Astrocyte of the hippocampus (primary cell): Measurements from ENCODE around the gene NECTIN1.

Source experiments
- DNase-seq: peaks from one replicate; pipeline ENCODE4 v3.0.0; 2011; ENCODE audit warnings: low read depth, low spot score

The NECTIN1 gene

GRCh38 chr11:119728651-119729580 is at the start of gene NECTIN1:
Gene NECTIN1 (minus strand): TSS chr11:119729200. CDS start chr11:119728553, 647 bp downstream.
- DNase-seq, result peak; percentile 95

GRCh38 chr11:119778391-119779194 is 49.6 kb upstream of the NECTIN1 start:
- no peak for DNase-seq

GRCh38 chr11:119777940-119778339 is 48.9 kb upstream of the NECTIN1 start:
- no peak for DNase-seq

GRCh38 chr11:119776651-119777050 is 47.7 kb upstream of the NECTIN1 start:
- no peak for DNase-seq

- no peak for DNase-seq
Observed at GRCh38 chr11:119776031-119776636, 47.1 kb upstream of the NECTIN1 start.

GRCh38 chr11:119774172-119774763 is 45.3 kb upstream of the NECTIN1 start:
- DNase-seq, result peak; percentile 64

- DNase-seq, result no peak
Observed at GRCh38 chr11:119772641-119773415, 43.8 kb upstream of the NECTIN1 start.

GRCh38 chr11:119772076-119772475 is 43.1 kb upstream of the NECTIN1 start:
- no peak for DNase-seq

GRCh38 chr11:119771172-119771770 is 42.3 kb upstream of the NECTIN1 start:
- DNase-seq, result no peak

GRCh38 chr11:119765628-119766027 is 36.6 kb upstream of the NECTIN1 start:
- no peak for DNase-seq

- DNase-seq, result peak; percentile 85
Observed at GRCh38 chr11:119764108-119764868, 35.3 kb upstream of the NECTIN1 start.

GRCh38 chr11:119763071-119763728 is 34.2 kb upstream of the NECTIN1 start:
- peak; percentile 21 for DNase-seq

GRCh38 chr11:119759747-119760412 is 30.9 kb upstream of the NECTIN1 start:
- DNase-seq, result no peak

GRCh38 chr11:119759324-119759723 is 30.3 kb upstream of the NECTIN1 start:
- peak; percentile 90 for DNase-seq

GRCh38 chr11:119758291-119758690 is 29.3 kb upstream of the NECTIN1 start:
- DNase-seq, result no peak

- no peak for DNase-seq
Observed at GRCh38 chr11:119757378-119757777, 28.4 kb upstream of the NECTIN1 start.

GRCh38 chr11:119756169-119756865 is 27.3 kb upstream of the NECTIN1 start:
- DNase-seq, result no peak
